K562 (cell line): ENCODE measurements around the gene ARIH1.

Source experiments
- CAMTA2 ChIP-seq: fragments of 250-450 bp; sonication (Bioruptor Pico); conservative IDR thresholded peaks from 2 replicates; pipeline ENCODE4 v1.5.1; 2022
- CBX5 ChIP-seq: IDR thresholded peaks from 2 replicates; pipeline ENCODE4 v1.6.1; 2014; ENCODE audit warnings: low read depth, borderline replicate concordance
- CEBPB ChIP-seq: fragments of 450-650 bp; IDR thresholded peaks from 2 replicates; pipeline ENCODE4 v1.6.1; 2016; ENCODE audit warnings: missing genetic modification characterization, missing compliant biosample characterization
- CTCF ChIP-seq, 3 experiments: IDR thresholded peaks in 2 of 3; conservative IDR thresholded peaks in 1 of 3; 2 replicates each; pipeline ENCODE4 v1.5.1; 2011 to 2012; ENCODE audit warnings: low read length in 3 of 3, mild to moderate bottlenecking in 3 of 3, control low read depth in 2 of 3, improper control_type of control experiment in 1 of 3, inconsistent platforms in 1 of 3, low read depth in 1 of 3, mixed read lengths in 1 of 3, moderate library complexity in 1 of 3; ENCODE audit not compliant: insufficient read depth in 2 of 3
- ELF1 ChIP-seq: fragments of 200-800 bp; sonication (Bioruptor generic); IDR thresholded peaks from 2 replicates; pipeline ENCODE4 v1.6.1; 2016; ENCODE audit warnings: missing genetic modification characterization, missing compliant biosample characterization
- EZH2 ChIP-seq: IDR thresholded peaks from 2 replicates; pipeline ENCODE4 v1.6.1; 2012; ENCODE audit warnings: low read depth, mild to moderate bottlenecking, inconsistent platforms, low read length, borderline replicate concordance
- FOXJ3 ChIP-seq: sonication (generic); formaldehyde crosslinking; IDR thresholded peaks from 2 replicates; pipeline ENCODE4 v1.4.0; 2020; ENCODE audit warnings: mild to moderate bottlenecking, missing genetic modification reagents
- NFIC ChIP-seq: fragments of 450-650 bp; IDR thresholded peaks from 2 replicates; pipeline ENCODE4 v1.6.1; 2017; ENCODE audit warnings: mild to moderate bottlenecking, inconsistent platforms
- POLR2A ChIP-seq: fragments of 450-650 bp; conservative IDR thresholded peaks from 2 replicates; pipeline ENCODE4 v1.6.1; 2016
- SP1 ChIP-seq: sonication (generic); formaldehyde crosslinking; IDR thresholded peaks from 2 replicates; pipeline ENCODE4 v1.8.1; 2022; ENCODE audit warnings: mild to moderate bottlenecking, missing genetic modification reagents
- ZNF445 ChIP-seq: fragments of 250-450 bp; sonication (Bioruptor Pico); IDR thresholded peaks from 2 replicates; pipeline ENCODE4 v1.4.0; 2020; ENCODE audit warnings: low read depth, mild to moderate bottlenecking, moderate library complexity
- TF ChIP-seq, protein P1 (sequence below): fragments of 250-450 bp; sonication (Bioruptor Pico); IDR thresholded peaks from 2 replicates; pipeline ENCODE4 v1.8.0; 2021; ENCODE audit warnings: moderate library complexity, mild to moderate bottlenecking, inconsistent platforms
- TF ChIP-seq, protein P2 (sequence below), 2 experiments: IDR thresholded peaks; 2 replicates each; pipeline ENCODE4 v1.6.1; 2012; ENCODE audit warnings: improper control_type of control experiment in 2 of 2, low read depth in 2 of 2, low read length in 2 of 2, borderline replicate concordance in 1 of 2
- TF ChIP-seq, protein P3 (sequence below): fragments of 450-650 bp; IDR thresholded peaks from 2 replicates; pipeline ENCODE4 v1.6.1; 2017; ENCODE audit warnings: antibody characterized with exemption

DNA sequence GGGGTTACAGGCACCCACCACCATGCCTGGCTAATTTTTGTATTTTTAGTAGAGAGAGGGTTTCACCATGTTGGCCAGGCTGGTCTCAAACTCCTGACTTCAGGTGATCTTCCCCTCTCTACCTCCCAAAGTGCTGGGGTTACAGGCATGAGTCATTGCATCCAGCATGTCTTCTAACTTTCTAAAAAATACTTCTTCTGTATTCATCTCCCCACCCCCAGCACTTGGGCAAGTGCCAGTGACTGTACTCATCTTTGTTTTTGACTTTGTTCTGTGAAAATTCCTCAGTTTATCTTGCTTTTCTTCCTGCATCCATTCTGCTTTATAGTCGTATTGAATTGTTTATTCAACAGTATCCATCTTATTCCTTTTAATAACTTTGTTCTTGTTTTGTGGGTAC, 47.6 kb downstream of the ARIH1 start:
- no peak for TF ChIP-seq EZH2
- TF ChIP-seq POLR2A: no peak
- TF ChIP-seq CAMTA2 (CRISPR knock-in tag): no peak
- no peak for TF ChIP-seq ZNF445 (CRISPR knock-in tag)
- TF ChIP-seq, protein P1, sequence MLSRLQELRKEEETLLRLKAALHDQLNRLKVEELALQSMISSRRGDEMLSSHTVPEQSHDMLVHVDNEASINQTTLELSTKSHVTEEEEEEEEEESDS: no peak
- no peak for TF ChIP-seq CTCF (IDR thresholded peaks at IDR 0.05 in 2 of 3, conservative IDR thresholded peaks at IDR 0.05 in 1 of 3; ENCODE audit: insufficient read depth in 2 of 3, low read depth in 1 of 3, low read length in 3 of 3)
- no peak for TF ChIP-seq NFIC
- TF ChIP-seq, protein P2, sequence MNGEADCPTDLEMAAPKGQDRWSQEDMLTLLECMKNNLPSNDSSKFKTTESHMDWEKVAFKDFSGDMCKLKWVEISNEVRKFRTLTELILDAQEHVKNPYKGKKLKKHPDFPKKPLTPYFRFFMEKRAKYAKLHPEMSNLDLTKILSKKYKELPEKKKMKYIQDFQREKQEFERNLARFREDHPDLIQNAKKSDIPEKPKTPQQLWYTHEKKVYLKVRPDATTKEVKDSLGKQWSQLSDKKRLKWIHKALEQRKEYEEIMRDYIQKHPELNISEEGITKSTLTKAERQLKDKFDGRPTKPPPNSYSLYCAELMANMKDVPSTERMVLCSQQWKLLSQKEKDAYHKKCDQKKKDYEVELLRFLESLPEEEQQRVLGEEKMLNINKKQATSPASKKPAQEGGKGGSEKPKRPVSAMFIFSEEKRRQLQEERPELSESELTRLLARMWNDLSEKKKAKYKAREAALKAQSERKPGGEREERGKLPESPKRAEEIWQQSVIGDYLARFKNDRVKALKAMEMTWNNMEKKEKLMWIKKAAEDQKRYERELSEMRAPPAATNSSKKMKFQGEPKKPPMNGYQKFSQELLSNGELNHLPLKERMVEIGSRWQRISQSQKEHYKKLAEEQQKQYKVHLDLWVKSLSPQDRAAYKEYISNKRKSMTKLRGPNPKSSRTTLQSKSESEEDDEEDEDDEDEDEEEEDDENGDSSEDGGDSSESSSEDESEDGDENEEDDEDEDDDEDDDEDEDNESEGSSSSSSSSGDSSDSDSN (IDR thresholded peaks at IDR 0.05; ENCODE audit: borderline replicate concordance in 1 of 2, low read depth in 2 of 2, low read length in 2 of 2): no peak
- no peak for TF ChIP-seq CBX5
- TF ChIP-seq ELF1 (tag): no peak
- TF ChIP-seq FOXJ3 (CRISPR knock-in tag): no peak
- TF ChIP-seq, protein P3, sequence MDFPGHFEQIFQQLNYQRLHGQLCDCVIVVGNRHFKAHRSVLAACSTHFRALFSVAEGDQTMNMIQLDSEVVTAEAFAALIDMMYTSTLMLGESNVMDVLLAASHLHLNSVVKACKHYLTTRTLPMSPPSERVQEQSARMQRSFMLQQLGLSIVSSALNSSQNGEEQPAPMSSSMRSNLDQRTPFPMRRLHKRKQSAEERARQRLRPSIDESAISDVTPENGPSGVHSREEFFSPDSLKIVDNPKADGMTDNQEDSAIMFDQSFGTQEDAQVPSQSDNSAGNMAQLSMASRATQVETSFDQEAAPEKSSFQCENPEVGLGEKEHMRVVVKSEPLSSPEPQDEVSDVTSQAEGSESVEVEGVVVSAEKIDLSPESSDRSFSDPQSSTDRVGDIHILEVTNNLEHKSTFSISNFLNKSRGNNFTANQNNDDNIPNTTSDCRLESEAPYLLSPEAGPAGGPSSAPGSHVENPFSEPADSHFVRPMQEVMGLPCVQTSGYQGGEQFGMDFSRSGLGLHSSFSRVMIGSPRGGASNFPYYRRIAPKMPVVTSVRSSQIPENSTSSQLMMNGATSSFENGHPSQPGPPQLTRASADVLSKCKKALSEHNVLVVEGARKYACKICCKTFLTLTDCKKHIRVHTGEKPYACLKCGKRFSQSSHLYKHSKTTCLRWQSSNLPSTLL: no peak
- no peak for TF ChIP-seq CEBPB (tag)
- no peak for TF ChIP-seq SP1 (CRISPR knock-in tag)
